SHP77 (cell line): Measurements from ENCODE around the gene B4GALNT1.
A peak's percentile ranks its signal among the peaks of the same experiment; 100 is the strongest.
"Not testable (repeated sequence)": the region's sequence is repeated elsewhere in the genome, so short reads cannot be mapped to it uniquely, and the experiment has no call there.

Source experiments
- DNase-seq, 2 experiments: peaks; one replicate each; lab custom pipeline; 2025; lab: John Stamatoyannopoulos, UW

Gene B4GALNT1

GRCh38 chr12:57620936-57621496 is 12.0 kb downstream of the B4GALNT1 start:
- no peak for DNase-seq

- DNase-seq, result no peak
These were observed 12.6 kb downstream of the B4GALNT1 start for GRCh38 chr12:57620245-57620935.

- no peak for DNase-seq
These were observed 13.4 kb downstream of the B4GALNT1 start for GRCh38 chr12:57619434-57620244.

GRCh38 chr12:57618966-57619433 is 14.0 kb downstream of the B4GALNT1 start:
- DNase-seq, result no peak

GRCh38 chr12:57618431-57618830 is 14.6 kb downstream of the B4GALNT1 start:
- DNase-seq, result not testable (repeated sequence)

GRCh38 chr12:57617942-57618341 is 15.1 kb downstream of the B4GALNT1 start:
- DNase-seq, result no peak

- no peak for DNase-seq
These were observed 16.5 kb downstream of the B4GALNT1 start for GRCh38 chr12:57616383-57617101.

GRCh38 chr12:57615637-57616036 is 17.4 kb downstream of the B4GALNT1 start:
- DNase-seq, result no peak

- no peak for DNase-seq
These were observed 18.0 kb downstream of the B4GALNT1 start for GRCh38 chr12:57614948-57615500.

- no peak for DNase-seq
These were observed 18.6 kb downstream of the B4GALNT1 start for GRCh38 chr12:57614178-57614947.

GRCh38 chr12:57613427-57614109 is 19.4 kb downstream of the B4GALNT1 start:
- DNase-seq, result no peak

- DNase-seq, result no peak
These were observed 20.1 kb downstream of the B4GALNT1 start for GRCh38 chr12:57612711-57613426.

GRCh38 chr12:57611827-57612710 is 20.9 kb downstream of the B4GALNT1 start:
- DNase-seq, result no peak

GRCh38 chr12:57611108-57611826 is 21.7 kb downstream of the B4GALNT1 start, which contains the start of gene ARHGEF25:
Gene ARHGEF25, plus strand, starts transcription at chr12:57611435. Its CDS starts 460 bp downstream, at chr12:57611895.
- DNase-seq, result peak; percentile 41 to 47

GRCh38 chr12:57610554-57611107 is 22.4 kb downstream of the B4GALNT1 start:
- DNase-seq, result no peak

- DNase-seq, result no peak
These were observed 23.0 kb downstream of the B4GALNT1 start for GRCh38 chr12:57609781-57610553.
